ENCODE results near the gene STK40.

The STK40 gene

DNA sequence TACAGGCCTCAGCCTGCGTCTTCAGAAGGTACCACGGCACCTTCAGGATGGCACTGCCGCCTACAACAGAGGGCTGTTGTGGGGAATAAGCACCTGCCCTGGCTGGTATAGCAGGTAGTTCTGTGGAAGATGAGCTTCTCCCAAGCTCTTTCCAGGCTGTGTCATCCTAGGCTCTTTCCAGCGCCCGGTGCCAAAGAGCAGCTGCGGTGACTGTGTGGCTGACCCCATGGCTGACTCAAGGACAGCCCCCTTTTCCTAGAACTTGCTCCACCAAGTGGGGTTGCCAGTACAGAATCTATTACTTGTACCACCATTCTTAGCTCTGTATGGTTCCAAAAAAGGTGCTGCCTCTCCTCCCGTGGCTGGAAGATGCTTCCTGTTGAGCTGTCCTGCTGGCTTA lies 40.4 kb downstream of the STK40 start:
- Mint-ChIP-seq H3K27ac (no peak overlapping the region), H3K36me3 (peaks cover 6% of the 10 kb centered on the region), H3K4me1 (peaks cover 11% of the 10 kb centered on the region), H3K4me3 (no peak overlapping the region), H3K27me3 (no peaks in the 10 kb centered on the region), H3K9me3 (no peaks in the 10 kb centered on the region)

DNA sequence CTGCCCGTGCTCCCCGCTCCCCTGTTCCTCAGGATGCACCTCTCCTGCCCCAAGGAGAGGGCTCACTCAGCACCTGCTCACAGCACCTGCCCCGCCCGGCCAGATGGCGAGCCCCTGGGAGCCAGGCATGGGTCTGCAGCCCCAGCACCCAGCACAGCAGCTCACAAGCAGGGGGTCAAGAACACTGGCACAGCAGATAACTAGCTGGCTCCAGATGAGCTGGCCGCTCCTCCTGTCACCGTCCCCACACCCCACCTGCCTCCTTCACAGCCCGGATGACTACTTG lies 41.4 kb downstream of the STK40 start:
- H3K9me3 Mint-ChIP-seq: no peaks in the 10 kb centered on the region
- peaks cover 12% of the 10 kb centered on the region for H3K4me1 Mint-ChIP-seq
- H3K4me3 Mint-ChIP-seq: no peak overlapping the region
- H3K27me3 Mint-ChIP-seq: no peaks in the 10 kb centered on the region
- H3K27ac Mint-ChIP-seq: no peak overlapping the region
- H3K36me3 Mint-ChIP-seq: peaks cover 6% of the 10 kb centered on the region

DNA sequence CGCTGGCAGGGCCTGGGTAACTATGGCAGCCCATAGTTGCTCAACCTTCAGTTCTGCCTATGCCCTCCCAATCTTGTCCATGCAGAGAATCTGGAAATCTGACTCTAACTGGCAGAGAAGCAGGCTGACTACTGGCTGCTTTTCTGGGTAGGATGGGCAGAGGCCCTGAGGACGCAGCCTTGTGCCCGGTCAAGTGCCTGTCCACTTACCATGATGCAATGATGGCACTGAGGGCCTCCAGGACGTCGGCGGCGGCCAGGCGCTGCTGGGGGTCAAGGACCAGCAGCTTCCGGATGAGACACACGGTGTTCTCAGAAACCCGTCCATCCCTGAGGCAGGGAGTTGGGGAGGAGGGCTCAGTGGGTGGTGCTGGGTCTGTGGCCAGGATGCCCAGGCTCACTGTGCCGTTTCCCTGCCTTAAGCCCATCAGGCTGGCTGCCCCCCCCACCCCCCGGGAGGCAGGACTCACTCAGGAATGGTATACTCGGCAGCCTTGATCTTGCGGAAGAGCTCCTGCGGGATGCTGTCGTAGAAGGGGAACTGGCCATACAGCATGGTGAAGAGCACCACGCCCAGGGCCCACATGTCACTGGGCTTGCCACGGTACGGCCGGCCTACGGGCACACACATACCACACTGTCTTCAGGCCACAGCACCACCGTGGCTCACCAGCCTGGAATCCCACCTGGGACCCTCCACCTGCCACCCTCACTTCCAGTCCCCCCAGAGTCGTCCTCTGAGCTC lies 41.9 kb downstream of the STK40 start:
- Mint-ChIP-seq H3K27ac (no peak overlapping the region), H3K9me3 (no peaks in the 10 kb centered on the region), H3K27me3 (no peaks in the 10 kb centered on the region), H3K4me1 (peaks cover 14% of the 10 kb centered on the region), H3K36me3 (peaks cover 6% of the 10 kb centered on the region), H3K4me3 (no peak overlapping the region)

DNA sequence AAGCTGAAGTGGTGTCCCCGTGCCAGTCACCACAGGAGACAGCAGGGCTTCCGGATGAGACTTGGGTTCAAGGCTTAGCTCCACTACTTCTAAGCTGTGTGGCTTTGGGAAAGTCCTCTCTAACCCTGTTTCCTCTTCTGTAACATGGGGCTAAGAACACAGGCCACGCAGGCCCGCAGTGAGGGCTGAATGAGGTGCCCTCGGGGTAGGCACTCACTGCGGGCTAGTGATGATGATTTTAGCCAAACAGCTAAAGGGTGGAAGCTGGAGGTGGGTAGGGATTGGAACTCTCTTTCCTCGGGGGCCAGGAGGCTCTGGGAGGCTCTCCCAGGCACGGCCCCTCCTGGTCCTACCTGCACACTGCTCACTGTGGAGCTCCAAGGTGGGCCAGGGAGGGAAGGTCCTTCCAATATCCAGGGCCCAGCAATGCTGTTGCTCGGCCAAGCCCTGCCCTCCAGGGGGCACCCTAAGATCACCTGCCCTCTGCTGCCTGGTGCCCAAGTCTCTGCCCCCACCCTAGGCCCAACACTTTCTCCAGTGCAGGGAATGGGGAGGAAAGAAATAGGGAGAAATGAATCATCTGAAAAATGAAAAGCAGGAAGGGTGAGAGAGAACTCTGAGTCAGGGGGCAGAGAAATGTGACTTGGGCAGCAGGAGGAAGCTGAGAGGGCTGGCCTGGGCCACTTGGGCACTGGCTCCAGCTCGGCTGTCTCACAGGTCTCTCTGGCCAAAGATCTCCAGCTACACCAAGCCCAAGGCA lies 43.1 kb downstream of the STK40 start:
- Mint-ChIP-seq H3K27me3 (no peaks in the 10 kb centered on the region), H3K4me1 (peaks cover 20% of the 10 kb centered on the region), H3K36me3 (peaks cover 2% of the 10 kb centered on the region), H3K4me3 (no peak overlapping the region), H3K9me3 (no peaks in the 10 kb centered on the region), H3K27ac (peak overlapping the region; percentile 51)

DNA sequence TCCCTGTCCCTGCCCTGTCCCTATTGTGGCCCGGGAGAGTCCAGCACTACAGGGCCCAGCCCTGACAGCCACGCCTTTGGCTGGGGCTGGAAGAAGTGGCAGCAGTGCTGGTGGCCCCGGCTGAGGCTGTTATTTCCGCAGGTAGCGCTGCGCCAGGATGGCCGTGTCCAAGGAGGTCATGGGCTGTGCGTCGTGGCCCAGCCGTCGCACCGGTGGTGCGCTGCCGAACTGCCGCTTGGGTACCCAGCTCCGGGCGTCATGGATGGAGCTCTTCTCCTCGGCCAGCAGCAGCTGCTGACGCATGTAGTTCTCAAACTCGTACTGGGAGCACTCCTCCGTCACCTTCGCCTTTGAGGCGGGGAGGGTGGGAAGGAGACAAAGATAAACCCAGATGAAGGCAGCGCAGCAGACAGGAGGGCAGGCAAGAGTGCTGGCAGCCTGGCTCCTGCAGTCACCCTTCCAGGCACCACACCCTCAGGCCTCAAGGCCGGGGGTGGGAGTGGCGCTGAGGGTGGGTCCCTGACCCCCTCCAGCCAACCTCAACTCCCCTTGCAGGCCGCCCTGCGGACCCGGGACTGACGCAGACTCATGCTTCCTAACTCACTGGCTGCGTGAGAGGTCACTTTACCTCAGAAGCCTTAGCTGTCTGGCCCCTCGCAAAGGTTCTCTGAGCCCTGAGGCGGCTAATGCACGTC lies 44.0 kb downstream of the STK40 start:
- Mint-ChIP-seq H3K27ac (no peak overlapping the region), H3K27me3 (no peaks in the 10 kb centered on the region), H3K36me3 (peaks cover 2% of the 10 kb centered on the region), H3K4me3 (no peak overlapping the region), H3K9me3 (no peaks in the 10 kb centered on the region), H3K4me1 (peaks cover 20% of the 10 kb centered on the region)

DNA sequence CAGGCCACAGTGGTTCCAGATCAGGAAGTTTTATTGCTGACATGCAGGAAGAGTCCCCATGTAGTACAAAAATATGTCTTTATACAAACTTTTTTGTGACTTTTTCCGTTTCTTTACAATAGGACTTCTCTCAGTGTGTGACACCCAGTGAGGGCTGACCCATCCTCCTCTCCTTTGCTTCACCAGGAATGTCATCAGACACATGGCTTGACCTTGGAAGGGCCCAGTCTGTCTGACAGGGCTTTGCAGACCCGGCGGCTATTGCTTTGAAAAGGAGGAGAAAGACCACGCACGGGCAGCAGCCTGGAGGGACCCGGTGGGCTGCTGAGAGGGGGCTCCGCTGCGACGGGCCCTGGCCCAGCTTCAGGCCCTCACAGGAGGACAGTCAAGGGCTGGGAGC lies 46.1 kb downstream of the STK40 start:
- Mint-ChIP-seq H3K27ac (no peak overlapping the region), H3K27me3 (no peaks in the 10 kb centered on the region), H3K4me1 (peaks cover 20% of the 10 kb centered on the region), H3K9me3 (no peaks in the 10 kb centered on the region), H3K36me3 (peaks cover 2% of the 10 kb centered on the region), H3K4me3 (no peak overlapping the region)

DNA sequence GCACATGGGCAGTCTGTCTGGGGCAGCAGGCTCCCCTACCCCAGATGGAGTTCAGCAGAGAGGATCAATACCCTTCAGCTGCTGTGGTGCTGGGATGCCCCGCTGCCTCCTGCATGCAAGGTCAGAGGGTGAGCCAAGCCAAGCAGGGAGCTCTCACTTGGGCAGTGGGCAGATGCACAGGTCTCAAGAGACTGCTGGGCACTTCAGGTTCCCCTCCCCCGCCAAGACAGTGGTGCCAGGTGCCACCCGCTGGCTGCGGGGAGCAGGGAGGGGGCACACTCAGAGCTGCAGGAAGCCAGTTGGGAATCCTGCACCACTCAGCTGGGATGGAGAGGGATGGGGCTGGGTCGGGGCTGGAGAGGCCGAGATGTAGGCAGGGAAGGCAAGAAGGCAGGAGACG lies 46.5 kb downstream of the STK40 start:
- no peak overlapping the region for H3K27ac Mint-ChIP-seq

DNA sequence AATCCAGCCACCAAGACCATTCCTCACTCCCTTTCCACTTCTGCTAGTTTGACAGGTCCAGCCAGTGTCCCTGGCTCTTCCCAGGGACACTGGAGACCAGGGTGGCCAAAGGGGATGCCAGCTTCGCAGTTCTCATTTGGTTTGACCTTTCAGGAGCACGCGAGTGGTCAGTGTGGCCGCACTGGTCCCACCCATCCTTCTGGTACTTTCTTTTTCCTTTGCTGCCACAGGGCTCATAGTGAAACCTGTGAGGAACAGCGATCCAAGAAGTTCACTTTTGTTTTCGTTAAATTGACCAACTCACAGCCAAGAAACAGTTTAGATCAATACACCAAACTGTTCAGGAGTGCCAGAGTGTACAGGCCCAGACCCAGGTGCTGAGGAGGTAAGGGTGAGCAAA lies 47.9 kb downstream of the STK40 start:
- H3K4me3 Mint-ChIP-seq: no peak overlapping the region
- no peak overlapping the region for H3K27ac Mint-ChIP-seq
- peaks cover 2% of the 10 kb centered on the region for H3K36me3 Mint-ChIP-seq
- no peaks in the 10 kb centered on the region for H3K9me3 Mint-ChIP-seq
- H3K4me1 Mint-ChIP-seq: peaks cover 14% of the 10 kb centered on the region
- H3K27me3 Mint-ChIP-seq: no peaks in the 10 kb centered on the region

More for the DNA sequence above, 46.5 kb downstream of the STK40 start:
- H3K9me3 Mint-ChIP-seq: no peaks in the 10 kb centered on the region
- no peaks in the 10 kb centered on the region for H3K27me3 Mint-ChIP-seq
- peaks cover 2% of the 10 kb centered on the region for H3K36me3 Mint-ChIP-seq
- H3K4me1 Mint-ChIP-seq: peaks cover 20% of the 10 kb centered on the region
- no peak overlapping the region for H3K4me3 Mint-ChIP-seq

DNA sequence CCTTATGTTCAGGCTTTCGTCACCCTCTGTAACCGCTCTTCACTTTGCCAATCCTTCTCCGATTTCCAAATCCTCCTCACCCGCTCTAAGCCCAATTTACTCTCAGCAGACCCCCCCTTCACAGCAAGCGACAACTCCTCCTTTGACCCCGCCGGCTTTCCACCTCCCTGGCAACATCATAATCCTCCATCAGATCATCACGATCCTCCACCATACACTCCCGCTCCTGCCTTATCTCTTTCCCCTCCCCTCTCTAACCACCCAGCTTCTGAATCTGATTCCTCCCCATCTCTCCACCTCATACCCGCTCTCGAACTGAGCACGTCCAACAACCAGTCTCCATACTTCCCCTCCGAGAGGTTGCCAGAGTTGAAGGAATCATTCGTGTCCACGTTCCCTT lies 54.8 kb downstream of the STK40 start:
- Mint-ChIP-seq H3K4me3 (no peak overlapping the region), H3K27ac (peak overlapping the region; percentile 8), H3K9me3 (no peaks in the 10 kb centered on the region), H3K27me3 (no peaks in the 10 kb centered on the region), H3K4me1 (peaks cover 5% of the 10 kb centered on the region), H3K36me3 (no peaks in the 10 kb centered on the region)

DNA sequence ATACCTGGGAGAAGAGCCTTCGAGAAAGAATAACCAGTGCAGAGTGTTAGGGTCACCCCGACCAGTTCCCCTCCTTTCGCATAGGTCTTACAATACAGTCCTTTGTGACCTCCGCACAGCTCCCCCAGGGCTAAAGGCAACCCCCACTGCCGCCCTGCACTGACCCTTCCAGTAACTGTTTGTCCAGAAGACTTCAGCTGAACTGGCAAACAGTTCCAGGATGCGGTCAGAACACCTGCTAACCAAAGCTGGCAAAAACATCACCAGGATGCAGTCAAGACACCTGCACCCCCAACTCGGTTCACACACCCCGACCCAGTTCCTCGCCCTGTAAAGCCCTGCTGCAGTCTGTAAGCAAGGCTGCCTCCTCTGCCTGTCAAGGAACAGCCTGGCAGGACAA lies 55.9 kb downstream of the STK40 start:
- Mint-ChIP-seq H3K36me3 (no peaks in the 10 kb centered on the region), H3K27ac (no peak overlapping the region), H3K27me3 (no peaks in the 10 kb centered on the region), H3K4me3 (no peak overlapping the region), H3K4me1 (peaks cover 5% of the 10 kb centered on the region), H3K9me3 (no peaks in the 10 kb centered on the region)

DNA sequence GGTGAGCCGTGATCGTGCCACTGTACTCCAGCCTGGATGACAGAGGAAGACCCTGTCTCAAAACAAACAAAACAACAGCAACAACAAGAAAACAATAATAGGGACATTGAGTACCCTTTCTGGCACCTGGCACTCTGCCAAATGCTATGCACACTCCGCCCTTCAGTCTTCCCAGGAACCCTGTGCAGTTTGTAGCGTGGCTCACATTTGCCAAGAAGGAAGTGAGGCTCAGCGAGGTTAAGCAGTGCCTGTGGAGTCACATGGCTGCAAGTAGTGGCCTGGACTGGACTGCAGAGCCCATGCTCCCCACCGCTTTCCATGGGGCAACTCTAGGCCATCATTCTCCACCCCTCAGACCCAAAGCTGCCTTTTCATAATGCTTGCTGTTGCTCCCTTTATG lies 57.0 kb downstream of the STK40 start:
- no peaks in the 10 kb centered on the region for H3K27me3 Mint-ChIP-seq
- H3K4me1 Mint-ChIP-seq: peaks cover 16% of the 10 kb centered on the region
- no peaks in the 10 kb centered on the region for H3K36me3 Mint-ChIP-seq
- no peak overlapping the region for H3K27ac Mint-ChIP-seq
- no peak overlapping the region for H3K4me3 Mint-ChIP-seq
- H3K9me3 Mint-ChIP-seq: no peaks in the 10 kb centered on the region

DNA sequence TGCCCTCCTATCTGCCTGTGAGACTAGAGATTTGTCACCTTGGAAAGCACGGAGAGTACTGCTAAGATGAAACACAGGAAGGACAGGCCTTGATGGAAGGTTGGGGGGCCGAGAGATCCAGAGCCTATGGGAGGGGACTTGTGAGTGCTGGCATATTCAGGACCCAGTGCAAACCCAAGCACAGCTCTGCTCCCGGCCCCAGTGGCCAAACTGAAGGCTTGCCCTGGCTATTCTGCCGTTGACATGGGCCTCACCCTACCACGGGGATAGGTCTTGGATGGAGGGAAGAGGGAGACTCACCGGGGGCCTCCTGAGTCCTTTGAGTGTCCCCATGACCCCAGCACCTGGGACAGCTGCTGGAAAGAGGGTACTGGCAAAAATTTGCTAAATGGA lies 57.6 kb downstream of the STK40 start:
- Mint-ChIP-seq H3K36me3 (no peaks in the 10 kb centered on the region), H3K4me1 (peaks cover 17% of the 10 kb centered on the region), H3K4me3 (no peak overlapping the region), H3K9me3 (no peaks in the 10 kb centered on the region), H3K27me3 (no peaks in the 10 kb centered on the region), H3K27ac (no peak overlapping the region)

DNA sequence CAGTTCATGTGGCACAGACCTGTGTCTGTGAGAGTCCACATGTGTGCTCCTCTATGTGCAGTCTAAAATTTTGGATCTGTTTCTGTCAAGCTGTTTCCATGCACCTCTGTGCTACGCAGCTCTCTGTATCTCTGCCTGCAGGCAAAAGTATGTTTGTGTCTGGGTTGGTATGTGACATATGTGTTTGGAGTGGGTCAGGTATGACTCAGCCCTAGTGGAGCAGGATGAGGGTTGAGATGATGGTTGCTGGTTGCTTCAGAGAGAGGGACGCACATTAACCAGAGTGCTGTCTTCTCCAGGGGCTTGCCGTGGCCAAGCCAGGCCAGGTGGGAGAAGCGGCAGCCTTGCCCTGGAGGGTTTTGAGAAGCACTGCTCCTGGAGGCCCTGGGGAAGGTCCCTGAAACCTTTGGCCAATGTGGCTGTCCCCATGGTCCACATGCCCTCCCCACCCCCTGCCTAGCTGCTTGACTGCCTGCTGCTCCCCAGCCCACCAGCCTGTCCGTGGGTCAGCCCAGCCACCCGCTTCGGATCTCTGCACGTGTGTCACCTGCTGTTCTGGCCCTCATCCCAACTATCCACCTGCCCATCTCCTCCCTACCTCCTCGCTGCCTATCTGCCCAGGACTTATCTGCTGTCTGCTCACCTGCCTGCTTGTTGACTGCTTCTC lies 58.2 kb downstream of the STK40 start:
- no peaks in the 10 kb centered on the region for H3K9me3 Mint-ChIP-seq
- no peak overlapping the region for H3K4me3 Mint-ChIP-seq
- no peaks in the 10 kb centered on the region for H3K36me3 Mint-ChIP-seq
- H3K4me1 Mint-ChIP-seq: peaks cover 17% of the 10 kb centered on the region
- H3K27ac Mint-ChIP-seq: no peak overlapping the region
- H3K27me3 Mint-ChIP-seq: no peaks in the 10 kb centered on the region

DNA sequence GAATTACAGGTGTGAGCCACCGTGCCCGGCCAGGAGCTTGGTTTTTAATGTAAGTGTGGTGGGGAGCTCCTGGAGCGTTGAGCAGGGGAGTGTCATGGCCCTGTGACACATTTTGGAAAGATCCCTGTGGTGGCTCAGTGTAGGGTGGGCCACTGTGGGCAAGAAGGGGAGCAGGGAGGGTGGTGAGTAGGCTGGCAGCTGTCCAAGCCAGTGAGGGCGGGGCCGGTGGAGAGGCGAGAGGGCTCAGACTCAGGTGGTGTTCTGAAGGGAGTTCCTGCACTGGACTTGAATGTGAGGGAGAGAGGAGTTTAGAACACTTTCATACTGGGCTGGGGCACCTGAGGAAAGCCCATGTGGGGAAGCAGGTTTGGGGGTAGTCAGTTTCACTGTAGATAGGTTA lies 59.2 kb downstream of the STK40 start:
- H3K27ac Mint-ChIP-seq: no peak overlapping the region
- no peak overlapping the region for H3K4me3 Mint-ChIP-seq
- H3K36me3 Mint-ChIP-seq: no peaks in the 10 kb centered on the region
- H3K4me1 Mint-ChIP-seq: peaks cover 20% of the 10 kb centered on the region
- H3K27me3 Mint-ChIP-seq: no peaks in the 10 kb centered on the region
- no peaks in the 10 kb centered on the region for H3K9me3 Mint-ChIP-seq

DNA sequence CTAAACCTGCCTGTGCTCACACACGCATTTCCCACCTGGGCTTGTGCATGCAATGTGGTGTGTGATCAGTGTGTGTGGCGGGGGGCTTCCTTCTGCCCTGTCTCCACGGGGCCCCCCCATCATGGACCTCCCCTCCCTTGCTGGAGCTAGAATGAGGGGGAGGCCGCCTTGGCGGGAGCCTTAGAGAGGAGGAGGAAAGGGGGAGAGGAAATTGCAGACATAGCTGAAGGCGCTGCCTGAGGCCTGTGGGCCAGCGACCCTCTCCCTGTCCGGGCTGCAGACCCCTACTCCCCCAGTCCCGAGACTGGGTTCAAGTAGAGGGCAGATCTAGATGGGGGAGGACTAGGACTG lies 61.4 kb downstream of the STK40 start:
- no peaks in the 10 kb centered on the region for H3K27me3 Mint-ChIP-seq
- H3K4me1 Mint-ChIP-seq: peaks cover 27% of the 10 kb centered on the region
- H3K27ac Mint-ChIP-seq: no peak overlapping the region
- peak overlapping the region; percentile 80 for H3K4me3 Mint-ChIP-seq
- no peaks in the 10 kb centered on the region for H3K36me3 Mint-ChIP-seq
- H3K9me3 Mint-ChIP-seq: no peaks in the 10 kb centered on the region
